RPMI7951 (cell line): ENCODE measurements around the gene KRT14. TPM values are rescaled to one million over a fixed set of nuclear protein-coding genes. Genes with fewer than 3 reads are reported as not detected.
A peak's percentile ranks its signal among the peaks of the same experiment; 100 is the strongest.
"Not testable (repeated sequence)": the region's sequence is repeated elsewhere in the genome, so short reads cannot be mapped to it uniquely, and the experiment has no call there.

Experiments used
- DNase-seq: peaks from one replicate; pipeline ENCODE4 v3.0.0-alpha.2; 2012; ENCODE audit warnings: low read depth
- total RNA-seq: library from RNA; depleted of rRNA; stranded (reverse); fragments of >200 nt; shearing (Covaris generic); gene quantifications from 2 replicates; pipeline ENCODE4 v1.2.3, GENCODE V29; 2014

Gene KRT14
- total RNA-seq, 1 experiment from 2014 or later = not detected

DNA sequence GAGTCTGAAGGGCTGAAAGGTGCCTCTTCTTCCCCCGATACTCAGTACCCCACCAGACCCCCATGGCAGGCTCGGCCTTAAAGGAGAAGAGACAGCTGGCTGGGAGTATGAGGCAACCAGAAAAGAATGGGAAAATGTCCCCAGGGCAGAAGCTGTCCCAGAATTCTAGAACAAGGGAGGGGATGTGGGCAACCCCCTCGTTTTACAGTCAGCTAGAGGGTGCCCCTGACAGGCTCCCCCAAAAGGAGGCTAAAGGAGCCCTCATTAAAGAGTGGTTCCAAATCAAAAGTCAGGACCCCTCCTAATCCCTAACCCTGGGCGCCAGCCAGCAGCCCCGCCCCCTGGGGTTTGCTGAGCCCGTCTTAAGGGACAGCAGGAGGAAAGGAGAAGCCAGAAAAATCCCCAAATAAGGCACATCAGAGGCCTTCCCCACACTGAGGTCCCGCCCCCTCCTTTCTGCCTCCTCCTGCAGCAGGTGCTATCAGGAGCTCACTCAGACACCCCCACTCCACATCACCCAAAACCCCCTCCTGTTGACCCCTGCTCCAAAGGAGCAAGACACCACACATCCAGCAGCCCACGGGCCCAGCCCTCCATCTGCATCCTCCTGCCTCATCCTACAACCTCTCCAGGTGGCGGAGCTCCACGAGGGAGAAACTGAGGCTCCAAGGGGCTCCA, 36.6 kb upstream of the KRT14 start:
- peak; percentile 54 for DNase-seq

DNA sequence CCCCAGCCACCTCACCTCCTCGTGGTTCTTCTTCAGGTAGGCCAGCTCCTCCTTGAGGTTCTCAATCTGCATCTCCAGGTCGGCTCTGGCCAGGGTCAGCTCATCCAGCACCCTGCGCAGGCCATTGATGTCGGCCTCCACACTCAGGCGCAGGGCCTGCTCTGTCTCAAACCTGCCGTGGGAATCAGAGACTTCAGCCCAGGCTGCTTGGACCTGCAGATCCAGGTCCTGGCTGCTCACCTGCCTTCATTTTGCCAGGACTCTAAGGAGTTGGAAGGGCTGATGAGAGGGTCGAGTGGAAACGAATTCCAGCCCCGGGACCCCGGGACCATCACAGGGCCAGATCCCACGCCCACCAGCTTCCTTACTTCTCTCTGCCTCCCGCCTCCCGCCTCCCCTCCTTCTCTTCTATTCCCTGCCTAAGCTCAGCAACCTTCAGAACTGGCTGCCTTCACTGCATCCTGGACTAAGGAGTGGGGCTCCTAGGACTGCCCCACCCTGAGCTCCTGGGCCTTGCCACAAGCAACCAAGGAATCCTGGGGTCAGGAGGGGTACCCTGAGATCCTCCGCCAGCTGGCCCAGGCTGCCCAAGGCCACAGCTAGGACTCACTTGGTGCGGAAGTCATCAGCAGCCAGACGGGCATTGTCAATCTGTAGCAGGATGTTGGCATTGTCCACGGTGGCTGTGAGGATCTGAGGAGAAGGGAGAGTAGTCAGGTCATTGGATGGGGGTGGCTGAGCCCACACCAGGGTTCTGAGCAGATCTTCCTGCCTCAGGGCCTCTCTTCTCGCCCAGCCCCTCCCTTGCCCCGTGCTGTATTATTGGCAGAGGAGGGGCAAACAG, 35.9 kb upstream of the KRT14 start:
- peak; percentile 57 for DNase-seq

DNA sequence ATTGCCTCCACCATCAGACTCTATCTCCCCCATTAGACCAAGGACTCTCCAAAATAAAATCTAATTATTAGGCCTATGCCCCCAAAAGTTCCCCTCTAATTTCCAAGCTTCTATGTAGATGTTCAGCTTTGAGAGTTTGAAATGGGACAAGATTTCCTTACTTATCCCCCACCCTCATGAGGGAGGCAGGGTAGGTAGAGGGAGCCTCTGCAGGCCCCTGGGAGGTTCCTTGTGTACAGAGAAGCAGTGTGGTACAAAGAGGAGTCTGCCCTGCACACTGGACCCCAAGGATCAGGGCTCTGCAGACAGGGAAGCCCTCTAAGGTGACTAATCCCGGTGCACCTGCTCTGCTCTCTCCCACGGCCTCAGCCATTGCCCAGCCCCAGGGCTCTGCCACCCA, 35.2 kb upstream of the KRT14 start:
- no peak for DNase-seq

DNA sequence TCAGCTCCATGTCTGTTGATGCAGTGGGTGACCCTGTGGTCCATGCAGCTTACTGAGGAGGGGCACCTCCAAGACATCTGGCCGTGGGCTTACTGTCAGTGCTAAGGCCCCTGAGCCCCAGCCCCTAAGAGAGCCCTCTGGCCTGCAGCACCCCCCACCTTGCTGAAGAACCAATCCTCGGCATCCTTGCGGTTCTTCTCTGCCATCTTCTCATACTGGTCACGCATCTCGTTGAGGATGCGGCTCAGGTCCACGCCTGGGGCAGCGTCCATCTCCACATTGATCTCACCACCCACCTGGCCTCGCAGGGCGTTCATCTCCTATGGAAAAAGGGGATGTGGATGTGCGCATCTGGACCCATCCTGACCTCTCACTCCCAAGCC, 34.7 kb upstream of the KRT14 start:
- DNase-seq = not testable (repeated sequence)

DNA sequence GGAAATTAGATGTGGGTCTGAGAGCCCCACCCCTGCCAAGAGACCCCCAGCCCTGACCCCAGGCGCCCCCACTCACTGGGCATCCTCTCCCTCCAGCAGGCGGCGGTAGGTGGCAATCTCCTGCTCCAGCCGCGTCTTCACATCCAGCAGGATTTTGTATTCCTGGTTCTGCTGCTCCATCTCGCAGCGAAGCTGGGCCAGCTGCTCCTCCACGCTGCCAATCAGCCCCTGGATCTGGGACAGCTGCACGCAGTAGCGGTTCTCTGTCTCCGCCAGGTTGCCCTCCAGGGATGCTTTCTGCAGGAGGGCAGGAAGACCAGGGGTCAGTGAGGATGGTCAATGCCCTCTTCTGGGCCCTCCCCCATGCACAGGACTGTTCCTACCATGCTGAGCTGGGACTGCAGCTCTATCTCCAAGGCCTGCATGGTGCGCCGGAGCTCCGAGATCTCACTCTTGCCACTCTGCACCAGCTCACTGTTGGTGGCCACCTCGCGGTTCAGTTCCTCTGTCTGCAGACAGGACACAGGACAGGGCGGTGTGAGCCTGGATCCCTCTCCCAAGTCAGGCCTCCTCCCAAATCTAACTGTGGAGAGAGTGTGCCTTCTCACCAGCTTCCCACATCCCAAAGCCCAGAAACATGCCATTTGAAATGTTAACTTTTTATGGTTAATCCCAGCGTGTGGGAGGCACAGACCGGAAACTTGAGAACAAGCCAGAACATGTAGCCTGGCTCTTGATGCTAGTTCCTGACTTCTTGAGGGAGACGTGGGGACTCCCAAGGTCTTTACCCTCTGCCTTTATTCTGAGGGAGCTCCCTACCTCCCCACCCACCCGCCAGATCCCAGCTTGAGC, 34.1 kb upstream of the KRT14 start:
- no peak for DNase-seq

DNA sequence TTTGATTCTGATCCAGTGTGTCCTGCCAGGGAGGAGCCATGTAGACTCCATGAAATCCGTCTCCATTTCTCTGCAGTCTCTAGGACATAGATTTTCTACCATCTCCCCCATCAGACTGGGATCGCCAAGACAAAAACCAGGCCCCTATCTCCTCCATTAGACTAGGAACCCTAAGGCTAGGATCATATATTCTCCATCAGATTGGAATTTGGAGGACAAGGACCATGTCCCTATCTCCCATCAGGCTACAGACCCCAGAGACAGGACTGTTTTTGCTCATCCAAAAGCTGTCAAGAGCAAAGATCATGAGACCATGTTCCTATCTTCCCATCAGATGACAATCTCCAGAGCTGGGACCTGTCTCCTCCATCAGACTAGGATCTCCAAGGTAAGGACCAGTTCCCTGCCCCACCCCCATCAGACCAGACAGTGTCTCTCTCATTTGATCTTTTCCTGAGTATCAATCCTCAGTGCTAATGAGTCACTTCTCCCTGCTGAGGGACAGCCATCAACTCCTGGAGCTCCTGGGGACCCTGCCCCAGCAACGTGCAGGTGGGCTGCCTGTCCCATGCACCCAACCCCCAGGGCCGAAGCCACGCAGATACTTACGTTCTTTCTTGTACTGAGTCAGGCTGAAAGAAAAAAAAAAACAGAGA, 33.4 kb upstream of the KRT14 start:
- not testable (repeated sequence) for DNase-seq

GRCh38 chr17:41619036-41619926, 32.6 kb upstream of the KRT14 start:
- no peak for DNase-seq

GRCh38 chr17:41618341-41619035, 31.8 kb upstream of the KRT14 start:
- no peak for DNase-seq

- no peak for DNase-seq
These were observed 31.0 kb upstream of the KRT14 start for GRCh38 chr17:41617698-41618097.

DNA sequence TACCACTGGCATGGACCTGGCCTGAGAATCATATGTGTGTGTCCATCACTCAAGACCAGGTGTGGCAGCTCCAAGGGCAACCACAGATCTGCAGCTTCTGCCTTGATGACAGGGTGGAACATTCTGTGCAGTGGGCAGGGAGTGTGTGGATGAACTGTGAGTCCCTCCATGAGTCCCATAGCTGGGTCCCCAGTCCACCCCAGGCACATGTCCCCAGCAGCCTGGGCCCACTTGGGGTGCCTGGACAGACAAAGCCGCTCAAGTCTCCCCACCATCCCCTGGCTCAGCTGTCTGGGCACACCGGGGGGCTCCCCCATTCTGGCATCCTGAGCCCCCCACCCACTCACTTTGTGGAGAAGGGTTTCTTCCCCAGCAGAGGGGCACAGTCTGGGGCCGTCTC, 30.4 kb upstream of the KRT14 start:
- DNase-seq = no peak

DNA sequence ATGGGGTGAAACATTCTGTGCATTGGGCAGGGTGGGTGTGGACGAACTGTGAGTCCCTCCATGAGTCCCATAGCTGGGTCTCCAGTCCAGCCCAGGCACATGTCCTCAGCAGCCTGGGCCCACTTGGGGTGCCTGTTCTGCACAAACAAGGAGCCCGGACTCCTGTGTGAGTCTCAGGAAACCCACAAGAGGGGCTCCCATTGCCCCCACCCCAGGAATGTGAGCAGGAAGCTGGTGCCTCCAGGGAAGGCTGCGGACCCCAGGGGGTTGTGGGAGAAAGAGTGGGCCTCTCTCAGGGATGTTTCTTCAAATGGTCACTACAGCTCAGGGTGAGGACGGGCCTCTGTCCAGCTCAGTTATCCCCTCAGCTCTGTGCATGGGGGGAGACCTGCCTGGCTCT, 29.8 kb upstream of the KRT14 start:
- DNase-seq = not testable (repeated sequence)

GRCh38 chr17:41615454-41615853, 28.8 kb upstream of the KRT14 start:
- no peak for DNase-seq

DNA sequence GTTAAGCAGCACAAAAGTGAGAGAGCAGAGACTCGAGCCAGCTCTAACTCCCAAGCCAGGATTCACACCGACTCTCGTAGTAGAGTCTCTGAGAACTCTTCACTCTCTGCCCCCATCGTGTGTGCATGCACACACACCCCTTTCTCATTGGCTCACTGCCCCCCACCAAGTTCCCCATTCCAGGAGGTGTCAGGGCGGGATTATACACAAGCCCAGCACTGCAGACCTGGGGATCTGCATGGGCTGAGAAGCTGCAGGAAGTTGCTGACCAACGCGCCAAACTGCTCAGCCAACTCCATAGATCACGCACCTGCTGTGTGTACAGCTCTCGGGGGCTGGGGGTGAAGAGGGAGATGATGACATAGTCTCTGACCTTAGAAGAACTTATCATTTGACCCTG, 28.1 kb upstream of the KRT14 start:
- DNase-seq = not testable (repeated sequence)

DNA sequence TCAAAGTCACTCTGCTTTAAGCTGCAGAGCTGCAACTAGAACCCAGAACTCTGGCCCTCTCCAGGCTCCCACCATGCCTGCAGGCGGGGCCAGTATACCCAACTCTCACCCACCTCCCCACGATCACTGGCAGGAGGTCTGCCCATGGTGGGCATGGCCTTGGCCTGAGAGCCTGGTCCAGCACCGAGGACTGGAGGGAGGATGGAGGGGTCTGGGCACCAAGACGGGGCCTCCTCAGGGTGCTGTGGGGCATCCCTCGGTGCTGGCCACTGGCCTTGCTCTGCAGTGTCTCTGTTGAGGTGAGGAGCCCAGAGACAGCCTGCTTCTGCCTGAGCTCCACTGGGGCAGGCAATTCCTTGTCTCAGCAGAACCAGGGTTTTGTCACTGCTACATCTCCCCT, 27.4 kb upstream of the KRT14 start:
- DNase-seq = no peak

DNA sequence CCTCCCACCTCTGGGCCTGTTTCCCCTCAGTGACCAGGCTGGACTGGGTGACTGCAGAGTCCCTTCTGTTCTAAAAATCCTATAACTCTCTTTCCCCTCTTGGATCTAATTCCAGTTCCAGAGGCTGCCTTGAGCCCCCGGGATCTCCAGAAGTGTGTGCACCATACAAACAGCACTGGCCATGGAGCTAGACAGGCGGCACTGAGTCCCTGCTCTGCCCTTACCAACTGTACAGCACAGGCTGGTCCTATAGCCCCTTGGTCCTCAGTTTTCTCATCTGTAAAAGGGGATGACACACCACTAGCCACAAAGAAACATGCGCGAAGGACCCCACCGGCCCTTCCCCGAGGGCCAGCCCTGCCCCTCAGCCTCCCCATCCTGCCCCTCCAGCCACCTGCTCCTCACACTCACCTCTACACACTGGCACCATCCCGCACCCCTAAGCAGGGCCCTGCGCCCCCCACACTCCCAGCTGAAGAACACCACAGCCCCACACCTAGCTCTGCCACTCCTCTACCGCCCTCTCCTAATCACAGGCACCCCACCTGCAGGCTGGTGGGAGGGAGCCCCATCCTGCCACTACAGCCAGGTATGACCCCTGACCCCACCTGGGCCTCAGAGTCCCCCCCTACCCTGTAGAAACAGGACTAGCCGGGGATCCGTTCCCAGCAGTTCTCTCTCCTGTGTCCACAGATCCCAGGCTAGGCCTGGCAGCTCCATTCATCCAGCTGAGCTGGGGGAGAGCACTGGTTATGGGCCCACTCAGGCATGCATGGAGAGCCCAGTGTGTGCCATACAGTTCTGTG, 26.8 kb upstream of the KRT14 start:
- DNase-seq = no peak

- peak; percentile 89 for DNase-seq
These were observed 25.9 kb upstream of the KRT14 start, which contains the start of gene KRT16 for GRCh38 chr17:41612376-41613160. TSS of gene KRT16 (minus strand) at chr17:41612767. CDS start at chr17:41612688, 79 bp downstream.

DNA sequence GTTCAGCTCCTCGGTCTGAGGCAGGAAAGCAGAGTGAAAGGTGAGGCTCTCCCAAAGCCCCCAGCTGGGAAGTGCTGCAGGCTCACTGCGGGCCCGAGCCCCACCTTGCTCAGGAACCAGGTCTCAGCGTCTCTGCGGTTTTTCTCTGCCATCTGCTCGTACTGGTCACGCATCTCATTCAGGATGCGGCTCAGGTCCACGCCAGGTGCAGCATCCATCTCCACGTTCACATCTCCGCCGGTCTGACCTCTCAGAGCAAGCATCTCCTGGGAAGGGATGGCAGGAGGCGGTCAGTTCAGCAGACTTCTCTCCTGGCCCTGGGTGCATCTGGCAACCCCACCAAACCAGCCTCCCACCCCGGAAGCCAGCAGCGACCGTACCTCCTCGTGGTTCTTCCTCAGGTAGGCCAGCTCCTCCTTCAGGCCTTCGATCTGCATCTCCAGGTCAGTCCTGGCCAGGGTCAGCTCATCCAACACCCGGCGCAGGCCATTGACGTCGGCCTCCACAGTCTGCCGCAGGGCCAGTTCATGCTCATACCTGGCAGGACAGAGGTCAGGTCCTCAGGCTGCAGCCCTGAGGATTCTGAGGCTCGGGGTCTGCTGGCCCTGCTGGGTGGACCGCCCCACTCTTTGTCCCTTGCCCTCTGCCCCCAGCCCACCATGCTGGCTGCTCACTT, 24.4 kb upstream of the KRT14 start:
- no peak for DNase-seq

DNA sequence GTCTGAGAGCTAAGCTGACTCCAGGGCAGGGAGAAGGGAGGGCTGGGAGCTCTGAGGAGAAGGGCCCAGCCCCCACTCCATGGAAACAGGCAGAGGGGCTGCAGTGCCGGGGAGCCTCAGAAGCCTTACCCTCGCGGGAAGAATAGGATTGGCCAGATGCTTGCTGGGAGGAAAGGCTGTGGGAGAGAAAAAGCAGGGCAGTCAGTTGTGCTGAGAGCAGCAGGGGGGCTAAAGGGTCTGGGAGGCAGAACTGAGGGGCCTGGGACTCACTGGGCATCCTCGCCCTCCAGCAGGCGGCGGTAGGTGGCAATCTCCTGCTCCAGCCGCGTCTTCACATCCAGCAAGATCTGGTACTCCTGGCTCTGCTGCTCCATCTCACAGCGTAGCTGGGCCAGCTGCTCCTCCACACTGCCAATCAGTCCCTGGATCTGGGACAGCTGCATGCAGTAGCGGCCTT, 23.4 kb upstream of the KRT14 start:
- DNase-seq = not testable (repeated sequence)
